GM18951 (cell line): Measurements from ENCODE around the gene NSUN7.
"Not testable (repeated sequence)": the region's sequence is repeated elsewhere in the genome, so short reads cannot be mapped to it uniquely, and the experiment has no call there.

Experiments used
- POLR2A ChIP-seq: IDR thresholded peaks from 4 replicates; pipeline ENCODE4 v1.6.1; 2011; ENCODE audit warnings: mild to moderate bottlenecking; ENCODE audit not compliant: insufficient read length, insufficient read depth; ENCODE audit errors: extremely low read depth
- in situ Hi-C: fragments of 300-500 bp; cut with MboI; formaldehyde crosslinking; loops from one replicate; pipeline ENCODE4 v1.12.0; 2022; ENCODE audit warnings: low sequenced_read_pairs, mixed read lengths, inconsistent platforms; ENCODE audit not compliant: unreplicated experiment

NSUN7 gene

GRCh38 chr4:40749717-40750460 lies at the start of gene NSUN7:
Gene NSUN7, plus strand, starts transcription at chr4:40749955. Its CDS starts 739 bp downstream, at chr4:40750694.
- TF ChIP-seq POLR2A = no peak
- in situ Hi-C loops = no loop called here

GRCh38 chr4:40702137-40702799 lies 47.5 kb upstream of the NSUN7 start:
- in situ Hi-C loops = no loop called here
- no peak for TF ChIP-seq POLR2A

GRCh38 chr4:40702800-40703151 lies 47.0 kb upstream of the NSUN7 start:
- in situ Hi-C loops = no loop called here
- no peak for TF ChIP-seq POLR2A

- TF ChIP-seq POLR2A = no peak
- in situ Hi-C loops = no loop called here
These were observed 45.7 kb upstream of the NSUN7 start for GRCh38 chr4:40704073-40704472.

- no peak for TF ChIP-seq POLR2A
- in situ Hi-C loops = no loop called here
These were observed 39.1 kb upstream of the NSUN7 start for GRCh38 chr4:40710484-40711254.

- in situ Hi-C loops = not testable (repeated sequence)
These were observed 36.8 kb upstream of the NSUN7 start for GRCh38 chr4:40713001-40713400.

- no peak for TF ChIP-seq POLR2A
- in situ Hi-C loops = no loop called here
These were observed 36.0 kb upstream of the NSUN7 start for GRCh38 chr4:40713798-40714197.

- in situ Hi-C loops = no loop called here
- TF ChIP-seq POLR2A = no peak
These were observed 31.2 kb upstream of the NSUN7 start for GRCh38 chr4:40718586-40718985.

GRCh38 chr4:40719008-40719623 lies 30.6 kb upstream of the NSUN7 start:
- no peak for TF ChIP-seq POLR2A
- in situ Hi-C loops = no loop called here

GRCh38 chr4:40720351-40720750 lies 29.4 kb upstream of the NSUN7 start:
- in situ Hi-C loops = loop anchor here (5.0 to 10.0 kb wide), 2 partner anchors 93 to 166 kb away; partner anchors contain the start of gene RBM47
- no peak for TF ChIP-seq POLR2A

- in situ Hi-C loops = loop anchor here (5.0 to 10.0 kb wide), 2 partner anchors 94 to 166 kb away; partner anchors contain the start of gene RBM47
These were observed 28.8 kb upstream of the NSUN7 start for GRCh38 chr4:40720916-40721315.

GRCh38 chr4:40721730-40722171 lies 28.0 kb upstream of the NSUN7 start:
- in situ Hi-C loops = loop anchor here (5.0 to 10.0 kb wide), 2 partner anchors 94 to 167 kb away; partner anchors contain the start of gene RBM47
- TF ChIP-seq POLR2A = no peak

More at GRCh38 chr4:40720916-40721315, 28.8 kb upstream of the NSUN7 start:
- TF ChIP-seq POLR2A = no peak
